PC-9 (cell line): ENCODE results near the gene AXIN2. TPM values are rescaled to one million over a fixed set of nuclear protein-coding genes. Genes with fewer than 3 reads are reported as not detected.

Source experiments
- BruUV-seq: library from RNA; stranded (reverse); fragments of 400-500 nt; replicated peaks from 2 replicates; lab custom pipeline; 2021; lab: Mats Ljungman, UMichigan
- CTCF ChIA-PET: fragments of 300-600 bp; sonication (Branson Sonifier 250); formaldehyde crosslinking; loops from one replicate; lab custom pipeline; 2022; ENCODE audit warnings: antibody characterized with exemption; lab: Charles Lee
- POLR2A ChIA-PET: fragments of 300-600 bp; sonication (Branson Sonifier 250); formaldehyde crosslinking; loops from one replicate; lab custom pipeline; 2022; ENCODE audit warnings: antibody characterized with exemption; ENCODE audit not compliant: unreplicated experiment; lab: Charles Lee
- DNase-seq, 2 experiments: peaks; one replicate each; pipeline versions ENCODE4 v3.0.0 to v3.0.0-alpha.2; 2015 to 2022; ENCODE audit warnings: mixed read lengths in 1 of 2
- H2AFZ ChIP-seq: fragments of 200-600 bp; sonication (generic); 2 replicates; pipeline ENCODE4 v1.8.1; 2017; ENCODE audit warnings: antibody characterized with exemption
- H3F3A ChIP-seq: fragments of 200-600 bp; sonication (generic); 2 replicates; pipeline ENCODE4 v1.8.1; 2017; ENCODE audit warnings: antibody characterized with exemption, mild to moderate bottlenecking, low read depth; ENCODE audit not compliant: insufficient read depth
- H3K27ac ChIP-seq: fragments of 200-600 bp; sonication (generic); 2 replicates; pipeline ENCODE4 v1.6.1; 2016; ENCODE audit warnings: mixed run types
- H3K27me3 ChIP-seq: fragments of 200-600 bp; sonication (generic); 2 replicates; pipeline ENCODE4 v1.6.1; 2016; ENCODE audit warnings: low read depth, mixed run types; ENCODE audit not compliant: insufficient read depth
- H3K36me3 ChIP-seq: fragments of 200-600 bp; sonication (generic); 2 replicates; pipeline ENCODE4 v1.6.1; 2016; ENCODE audit warnings: low read depth, mixed run types
- H3K4me1 ChIP-seq: fragments of 200-600 bp; sonication (generic); replicated peaks from 2 replicates; pipeline ENCODE4 v1.6.1; 2016; ENCODE audit warnings: mixed run types; ENCODE audit not compliant: insufficient read depth
- H3K4me2 ChIP-seq: fragments of 200-600 bp; sonication (generic); 2 replicates; pipeline ENCODE4 v1.6.1; 2017; ENCODE audit warnings: mixed run types
- H3K4me3 ChIP-seq: fragments of 200-600 bp; sonication (generic); 2 replicates; pipeline ENCODE4 v1.6.1; 2016; ENCODE audit warnings: mixed run types
- H3K79me2 ChIP-seq: fragments of 200-600 bp; sonication (generic); 2 replicates; pipeline ENCODE4 v1.6.1; 2017; ENCODE audit warnings: low read depth, mixed run types
- H3K9me2 ChIP-seq: fragments of 200-600 bp; sonication (generic); 2 replicates; pipeline ENCODE4 v1.8.1; 2017; ENCODE audit warnings: mild to moderate bottlenecking; ENCODE audit not compliant: insufficient read depth
- H3K9me3 ChIP-seq: fragments of 200-600 bp; sonication (generic); 2 replicates; pipeline ENCODE4 v1.8.1; 2016; ENCODE audit warnings: low read depth; ENCODE audit not compliant: insufficient read depth
- H4K20me1 ChIP-seq: fragments of 200-600 bp; sonication (generic); 2 replicates; pipeline ENCODE4 v1.8.1; 2017; ENCODE audit not compliant: insufficient read depth
- CTCF ChIP-seq: fragments of 200-600 bp; sonication (generic); conservative IDR thresholded peaks from 2 replicates; pipeline ENCODE4 v1.6.1; 2017; ENCODE audit warnings: mixed run types, antibody characterized with exemption, mild to moderate bottlenecking, moderate library complexity
- EZH2 ChIP-seq: fragments of 200-600 bp; sonication (generic); IDR thresholded peaks from 2 replicates; pipeline ENCODE4 v1.8.0; 2017; ENCODE audit warnings: antibody characterized with exemption, low read depth
- intact Hi-C: fragments of 100-400 bp; cut with micrococcal nuclease; formaldehyde crosslinking; loops from one replicate; pipeline ENCODE4 v1.10.0; 2022; ENCODE audit not compliant: unreplicated experiment
- total RNA-seq: library from RNA; stranded (reverse); gene quantifications from 2 replicates; pipeline ENCODE4 v1.2.3, GENCODE V29; 2021

Gene AXIN2
- total RNA-seq, 1 experiment from 2014 or later, result 0.24 TPM

GRCh38 chr17:65584604-65585521 is 23.4 kb upstream of the AXIN2 start:
- peaks cover 28% of the 10 kb centered on the region for H3K4me1 ChIP-seq
- no peak overlapping the region for H3K4me2 ChIP-seq
- CTCF ChIA-PET, result no interaction called here

GRCh38 chr17:65583921-65584603 is 22.6 kb upstream of the AXIN2 start:
- H3K27ac ChIP-seq, result no peak overlapping the region
- no peaks in the 10 kb centered on the region for H3K36me3 ChIP-seq
- H4K20me1 ChIP-seq, result no peaks in the 10 kb centered on the region
- TF ChIP-seq EZH2 (no peak), CTCF (no peak)
- no TSS peak for BruUV-seq
- H3K27me3 ChIP-seq, result no peaks in the 10 kb centered on the region
- peaks cover 15% of the 10 kb centered on the region for H3F3A ChIP-seq
- CTCF ChIA-PET, result no interaction called here
- H3K4me1 ChIP-seq, result peaks cover 27% of the 10 kb centered on the region
- POLR2A ChIA-PET, result no interaction called here
- H2AFZ ChIP-seq, result no peak overlapping the region
- no peak for DNase-seq
- H3K79me2 ChIP-seq, result no peaks in the 10 kb centered on the region
- intact Hi-C loops, result no loop called here
- H3K9me2 ChIP-seq, result no peaks in the 10 kb centered on the region
- H3K4me2 ChIP-seq, result no peak overlapping the region
- H3K4me3 ChIP-seq, result no peak overlapping the region
- H3K9me3 ChIP-seq, result no peaks in the 10 kb centered on the region

More at GRCh38 chr17:65584604-65585521, 23.4 kb upstream of the AXIN2 start:
- POLR2A ChIA-PET, result no interaction called here
- Histone ChIP-seq H3K27ac (no peak overlapping the region), H3K79me2 (no peaks in the 10 kb centered on the region), H3K4me3 (no peak overlapping the region), H3K27me3 (no peaks in the 10 kb centered on the region), H4K20me1 (no peaks in the 10 kb centered on the region), H3F3A (peaks cover 16% of the 10 kb centered on the region), H3K9me2 (no peaks in the 10 kb centered on the region), H3K36me3 (no peaks in the 10 kb centered on the region), H2AFZ (no peak overlapping the region), H3K9me3 (no peaks in the 10 kb centered on the region)
- no peak for DNase-seq
- intact Hi-C loops, result no loop called here
- BruUV-seq, result no TSS peak
- TF ChIP-seq CTCF (no peak), EZH2 (no peak)

- Histone ChIP-seq H2AFZ (no peak overlapping the region), H3K9me3 (no peaks in the 10 kb centered on the region), H3K4me1 (no peaks in the 10 kb centered on the region), H3K36me3 (no peaks in the 10 kb centered on the region), H4K20me1 (no peaks in the 10 kb centered on the region), H3K79me2 (no peaks in the 10 kb centered on the region), H3K27ac (no peak overlapping the region), H3F3A (no peaks in the 10 kb centered on the region), H3K4me3 (no peak overlapping the region), H3K27me3 (no peaks in the 10 kb centered on the region), H3K4me2 (no peak overlapping the region), H3K9me2 (no peaks in the 10 kb centered on the region)
- DNase-seq, result no peak
- CTCF ChIA-PET, result no interaction called here
- BruUV-seq, result no TSS peak
- intact Hi-C loops, result no loop called here
- POLR2A ChIA-PET, result no interaction called here
- TF ChIP-seq EZH2 (no peak), CTCF (no peak)
Observed at GRCh38 chr17:65576939-65577338, 15.5 kb upstream of the AXIN2 start.
